B cell (primary cell): Measurements from ENCODE around the gene SMURF2. TPM values are rescaled to one million over a fixed set of nuclear protein-coding genes. Genes with fewer than 3 reads are reported as not detected.

Source experiments
- ATAC-seq: fragments of 200-7000 bp; cut with Tn5 transposase; one replicate; pipeline ENCODE4 v1.10.0; 2021; ENCODE audit warnings: low read depth, mild to moderate bottlenecking, moderate number of reproducible peaks, moderate library complexity
- CTCF ChIA-PET: fragments of 350-600 bp; sonication (Branson Sonifier 250); formaldehyde crosslinking; loops from one replicate; lab custom pipeline; 2021; ENCODE audit warnings: antibody characterized with exemption, inconsistent platforms; lab: Charles Lee
- POLR2A ChIA-PET: fragments of 350-600 bp; sonication (Branson Sonifier 250); formaldehyde crosslinking; loops from one replicate; lab custom pipeline; 2021; ENCODE audit warnings: antibody characterized with exemption; lab: Charles Lee
- DNase-seq: peaks from one replicate; pipeline ENCODE4 v3.0.0; 2013
- H2AFZ ChIP-seq: 2 replicates; pipeline ENCODE4 v1.6.1; 2012; ENCODE audit warnings: mild to moderate bottlenecking, low read depth, low read length; ENCODE audit not compliant: insufficient read depth, poor library complexity, severe bottlenecking
- H3K27ac ChIP-seq, 2 donors: 1 replicate in 1 of 2; 2 replicates in 1 of 2; pipeline ENCODE4 v1.5.1; 2012 to 2013; ENCODE audit warnings: low read length in 2 of 2, mild to moderate bottlenecking in 2 of 2, moderate library complexity in 1 of 2
- H3K27me3 ChIP-seq, 4 experiments: fragments of 200-600 bp in 1 of 4; sonication (generic) in 1 of 4; replicated peaks in 1 of 4; 1 replicate in 2 of 4; 2 replicates in 2 of 4; pipeline versions ENCODE4 v1.6.1 to v1.7.0; 2013 to 2016; ENCODE audit warnings: low read length in 3 of 4, mild to moderate bottlenecking in 2 of 4, mixed read lengths in 1 of 4, moderate library complexity in 1 of 4; ENCODE audit not compliant: insufficient read depth in 4 of 4, control insufficient read depth in 3 of 4; ENCODE audit errors: control extremely low read depth in 1 of 4
- H3K36me3 ChIP-seq, 2 experiments: replicated peaks in 1 of 2; 1 replicate in 1 of 2; 2 replicates in 1 of 2; pipeline versions ENCODE4 v1.6.1 to v1.7.1; 2013; ENCODE audit warnings: low read length in 1 of 2; ENCODE audit not compliant: insufficient read depth in 2 of 2, control insufficient read depth in 1 of 2; ENCODE audit errors: control extremely low read depth in 1 of 2, extremely low read depth in 1 of 2
- H3K4me1 ChIP-seq, 2 donors: fragments of 200-600 bp in 1 of 2; sonication (generic) in 1 of 2; 1 replicate in 1 of 2; 2 replicates in 1 of 2; pipeline versions ENCODE4 v1.5.1 to v1.6.1; 2013 to 2017; ENCODE audit warnings: low read length in 2 of 2; ENCODE audit not compliant: control insufficient read depth in 2 of 2, insufficient read depth in 2 of 2
- H3K4me2 ChIP-seq: replicated peaks from 2 replicates; pipeline ENCODE3; 2012; ENCODE audit warnings: mild to moderate bottlenecking, low read depth, low read length; ENCODE audit not compliant: poor library complexity, severe bottlenecking
- H3K4me3 ChIP-seq, 5 experiments: fragments of 200-600 bp in 1 of 5; sonication (generic) in 1 of 5; 1 replicate in 3 of 5; 2 replicates in 2 of 5; pipeline versions ENCODE4 v1.5.1 to v1.7.0; 2011 to 2016; ENCODE audit warnings: low read length in 4 of 5, mild to moderate bottlenecking in 4 of 5, low read depth in 2 of 5, control low read depth in 1 of 5, moderate library complexity in 1 of 5; ENCODE audit not compliant: insufficient read depth in 1 of 5; ENCODE audit errors: control extremely low read depth in 1 of 5, extremely low read depth in 1 of 5
- H3K79me2 ChIP-seq: fragments of 200-600 bp; sonication (generic); one replicate; pipeline ENCODE4 v1.6.0; 2016; ENCODE audit warnings: low read length; ENCODE audit not compliant: control insufficient read depth, insufficient read depth
- H3K9ac ChIP-seq: fragments of 200-600 bp; sonication (generic); 2 replicates; pipeline ENCODE4 v1.6.1; 2017; ENCODE audit warnings: mild to moderate bottlenecking, low read length, moderate library complexity
- H3K9me3 ChIP-seq, 3 donors: one replicate each; pipeline versions ENCODE4 v1.6.1 to v1.7.1; 2013; ENCODE audit warnings: low read length in 2 of 3; ENCODE audit not compliant: control insufficient read depth in 2 of 3, insufficient read depth in 1 of 3; ENCODE audit errors: control extremely low read depth in 1 of 3
- H4K20me1 ChIP-seq: 2 replicates; pipeline ENCODE4 v1.6.0; 2012; ENCODE audit warnings: mild to moderate bottlenecking, low read length; ENCODE audit not compliant: insufficient read depth, control insufficient read depth, poor library complexity, severe bottlenecking
- H3K27ac Mint-ChIP-seq: one replicate; pipeline ENCODE4 v1.8.0; 2021; ENCODE audit warnings: mixed read lengths
- H3K27me3 Mint-ChIP-seq: one replicate; pipeline ENCODE4 v1.8.0; 2021; ENCODE audit warnings: mixed read lengths
- H3K4me1 Mint-ChIP-seq: one replicate; pipeline ENCODE4 v1.8.0; 2021; ENCODE audit warnings: mixed read lengths
- H3K4me3 Mint-ChIP-seq: one replicate; pipeline ENCODE4 v1.8.0; 2021; ENCODE audit warnings: mixed read lengths
- H3K9me3 Mint-ChIP-seq: one replicate; pipeline ENCODE4 v1.8.0; 2022; ENCODE audit warnings: mixed read lengths; ENCODE audit not compliant: insufficient read depth
- CTCF ChIP-seq: fragments of 200-600 bp; IDR thresholded peaks from one replicate; pipeline ENCODE4 v1.8.0; 2022; ENCODE audit warnings: antibody characterized with exemption, mild to moderate bottlenecking
- EZH2 ChIP-seq: IDR thresholded peaks from 2 replicates; pipeline ENCODE4 v1.6.1; 2012; ENCODE audit warnings: borderline replicate concordance, low read depth, mild to moderate bottlenecking, moderate library complexity, low read length; ENCODE audit not compliant: insufficient read depth, poor library complexity, severe bottlenecking
- WGBS: methylation state at CpG from one replicate; pipeline ENCODE4 v1.1.5; 2013; ENCODE audit warnings: missing lambda C conversion rate; ENCODE audit not compliant: insufficient coverage; 5-methylcytosine and 5-hydroxymethylcytosine counted together
- intact Hi-C: fragments of 100-400 bp; cut with micrococcal nuclease; formaldehyde crosslinking; loops from one replicate; pipeline ENCODE4 v1.10.0; 2022
- polyA plus RNA-seq: library from polyadenylated mRNA; depleted of rRNA; stranded (reverse); fragments of >200 nt; gene quantifications from 2 replicates; pipeline ENCODE4 v1.2.3, GENCODE V29; 2012
- total RNA-seq, 2 donors: library from RNA; stranded (reverse); fragments of 120-200 nt in 1 of 2; gene quantifications; 1 replicate in 1 of 2; 2 replicates in 1 of 2; pipeline versions ENCODE4 v1.2.3 to v1.2.4, GENCODE V29; 2013 to 2022

The SMURF2 gene
- total and polyA plus RNA-seq, 2 donors (not counting 1 experiment from before 2014, with no cell fraction given): 9.2 to 32.8 TPM

GRCh38 chr17:64627797-64628196 lies 34.3 kb downstream of the SMURF2 start:
- Mint-ChIP-seq H3K4me3 (no peak overlapping the region), H3K27ac (no peak overlapping the region), H3K9me3 (no peaks in the 10 kb centered on the region), H3K4me1 (peaks cover 54% of the 10 kb centered on the region), H3K27me3 (no peaks in the 10 kb centered on the region)
- WGBS: 83% methylated on average over 1 of the region's 5 CpGs
- intact Hi-C loops: no loop called here
- DNase-seq (no peak), ATAC-seq (no peak)
- no peak overlapping the region for H3K4me3 ChIP-seq
- ChIA-PET POLR2A (no interaction called here), CTCF (no interaction called here)
- no peak overlapping the region for H2AFZ ChIP-seq
- peaks cover 65% of the 10 kb centered on the region for H4K20me1 ChIP-seq
- H3K79me2 ChIP-seq: peaks cover 89% of the 10 kb centered on the region
- no peaks in the 10 kb centered on the region for H3K27me3 ChIP-seq
- TF ChIP-seq CTCF: no peak
- no peak for TF ChIP-seq EZH2
- no peaks in the 10 kb centered on the region for H3K9me3 ChIP-seq
- H3K4me1 ChIP-seq: peaks cover 4 to 5% of the 10 kb centered on the region in 2 donors
- H3K9ac ChIP-seq: no peak overlapping the region
- H3K4me2 ChIP-seq: no peak overlapping the region
- H3K27ac ChIP-seq: no peak overlapping the region
- H3K36me3 ChIP-seq: peaks cover 0 to 2% of the 10 kb centered on the region in 2 experiments

DNA sequence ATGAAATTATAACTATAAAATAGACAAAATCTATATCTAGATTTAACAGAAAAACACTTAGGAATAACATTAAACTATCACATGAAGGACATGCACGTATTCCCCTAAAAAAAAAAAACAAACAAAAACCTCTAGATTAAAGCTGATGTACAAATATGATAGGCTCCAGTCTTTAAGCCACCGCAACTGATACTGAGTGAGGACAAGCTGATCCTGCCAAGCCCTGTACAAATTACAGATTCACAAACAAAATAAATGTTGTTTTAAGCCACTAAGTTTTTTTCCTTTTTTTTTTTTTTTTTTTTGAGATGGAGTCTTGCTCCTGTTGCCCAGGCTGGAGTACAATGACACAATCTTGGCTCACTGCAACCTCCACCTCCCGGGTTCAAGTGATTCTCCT lies 35.3 kb downstream of the SMURF2 start:
- H3K4me1 Mint-ChIP-seq: peaks cover 52% of the 10 kb centered on the region
- ATAC-seq (no peak), DNase-seq (no peak)
- no CpG with 5 or more reads among the region's 3 CpGs for WGBS
- Histone ChIP-seq H3K36me3 (no peaks in the 10 kb centered on the region), H3K4me2 (no peak overlapping the region), H3K27me3 (no peaks in the 10 kb centered on the region), H2AFZ (no peak overlapping the region), H3K9me3 (no peaks in the 10 kb centered on the region), H3K9ac (no peak overlapping the region), H3K79me2 (peaks cover 86% of the 10 kb centered on the region), H3K4me3 (no peak overlapping the region), H4K20me1 (peaks cover 55% of the 10 kb centered on the region), H3K27ac (no peak overlapping the region), H3K4me1 (peaks cover 4 to 5% of the 10 kb centered on the region in 2 donors)
- H3K9me3 Mint-ChIP-seq: no peaks in the 10 kb centered on the region
- ChIA-PET POLR2A (no interaction called here), CTCF (interaction anchor here (0.7 kb wide), 1 partner anchor 283 kb away, joined by 3 read pairs; no protein-coding TSS in a partner anchor)
- no peak overlapping the region for H3K27ac Mint-ChIP-seq
- TF ChIP-seq CTCF (no peak), EZH2 (no peak)
- intact Hi-C loops: no loop called here
- no peak overlapping the region for H3K4me3 Mint-ChIP-seq
- no peaks in the 10 kb centered on the region for H3K27me3 Mint-ChIP-seq
